C4-2B (cell line): ENCODE data around the gene LMO3.

Experiments
- CTCF ChIP-seq: fragments of 450-650 bp; conservative IDR thresholded peaks from 2 replicates; pipeline ENCODE4 v1.5.1; 2017; ENCODE audit warnings: mild to moderate bottlenecking
- ZFX ChIP-seq: fragments of 450-650 bp; IDR thresholded peaks from 2 replicates; pipeline ENCODE4 v1.6.1; 2017

GRCh38 chr12:16606991-16607390 lies 1.0 kb upstream of the LMO3 start:
- no peak for TF ChIP-seq CTCF
- no peak for TF ChIP-seq ZFX
